ENCODE data around the gene ANP32D.
"Not testable (repeated sequence)": the region's sequence is repeated elsewhere in the genome, so short reads cannot be mapped to it uniquely, and the experiment has no call there.

Gene ANP32D

DNA sequence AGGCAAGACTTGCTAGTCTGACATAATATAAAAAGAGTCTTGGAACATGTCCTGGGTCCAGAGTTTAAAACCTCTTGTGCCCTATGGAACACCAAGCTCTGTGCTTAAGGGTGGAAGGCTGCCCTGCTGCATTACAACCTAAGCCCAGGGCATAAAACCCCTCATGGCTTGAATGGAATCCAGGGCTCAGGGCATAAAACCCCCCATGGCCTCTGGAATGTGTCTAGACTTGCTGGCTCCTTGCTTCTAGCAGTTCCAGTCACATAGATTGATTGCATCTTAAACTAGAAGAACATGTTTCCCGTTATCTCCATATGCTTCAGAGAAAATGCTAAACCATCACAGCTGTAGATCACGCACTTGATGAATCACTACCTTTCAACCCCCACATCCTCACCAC, 34.5 kb downstream of the ANP32D start:
- DNase-seq (ENCODE audit: low spot score): not testable (repeated sequence)

DNA sequence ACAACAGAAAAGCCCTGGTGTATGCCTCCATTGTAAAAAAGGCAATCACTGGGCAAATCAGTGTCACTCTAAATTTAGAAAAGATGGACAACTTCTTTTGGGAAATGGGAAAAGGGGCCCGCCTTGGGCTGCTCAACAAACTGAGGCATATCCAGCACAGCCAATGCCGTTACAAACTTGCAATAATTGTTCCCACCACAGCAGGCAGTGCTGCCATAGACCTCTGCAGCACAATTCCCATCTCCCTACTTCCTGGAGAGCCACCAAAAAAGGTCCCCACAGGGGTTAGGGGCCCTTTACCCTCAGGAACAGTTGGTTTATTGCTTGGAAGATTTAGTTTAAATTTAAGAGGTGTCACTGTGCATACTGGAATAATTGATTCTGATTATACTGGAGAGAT, 36.6 kb downstream of the ANP32D start:
- DNase-seq (ENCODE audit: low spot score): no peak

DNA sequence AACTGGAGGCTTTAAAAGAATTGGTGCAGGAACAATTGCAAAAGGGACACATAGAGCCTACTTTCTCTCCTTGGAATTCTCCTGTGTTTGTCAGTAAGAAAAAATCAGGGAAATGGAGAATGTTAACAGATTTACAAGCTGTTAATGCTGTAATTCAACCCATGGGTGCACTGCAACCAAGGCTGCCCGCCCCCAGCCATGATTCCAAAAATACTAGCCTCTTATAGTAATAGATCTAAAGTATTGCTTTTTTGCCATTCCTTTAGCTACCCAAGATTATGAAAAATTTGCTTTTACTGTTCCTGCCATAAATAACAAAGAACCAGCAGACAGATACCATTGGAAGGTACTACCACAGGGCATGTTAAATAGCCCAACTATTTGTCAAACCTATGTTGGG, 37.8 kb downstream of the ANP32D start:
- DNase-seq (ENCODE audit: low spot score): no peak

DNA sequence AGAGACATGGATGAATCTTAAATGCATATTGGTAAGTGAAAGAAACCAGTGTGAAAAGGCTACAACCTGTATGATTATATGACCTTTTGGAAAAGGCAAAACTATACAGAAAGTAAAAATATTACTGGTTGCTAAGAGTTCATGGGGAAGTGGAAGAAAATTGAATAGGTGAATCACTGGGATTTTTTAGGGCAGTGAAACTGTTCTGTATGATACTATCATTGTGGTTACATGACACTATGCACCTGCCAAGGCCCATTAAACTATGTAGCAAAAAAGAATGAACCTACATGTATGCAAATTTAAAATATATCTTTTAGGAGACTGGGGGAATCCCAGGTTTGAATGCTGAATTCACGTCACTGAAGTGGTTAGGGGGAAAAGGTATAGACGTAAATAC, 40.5 kb downstream of the ANP32D start:
- no peak for DNase-seq (ENCODE audit: low spot score)

DNA sequence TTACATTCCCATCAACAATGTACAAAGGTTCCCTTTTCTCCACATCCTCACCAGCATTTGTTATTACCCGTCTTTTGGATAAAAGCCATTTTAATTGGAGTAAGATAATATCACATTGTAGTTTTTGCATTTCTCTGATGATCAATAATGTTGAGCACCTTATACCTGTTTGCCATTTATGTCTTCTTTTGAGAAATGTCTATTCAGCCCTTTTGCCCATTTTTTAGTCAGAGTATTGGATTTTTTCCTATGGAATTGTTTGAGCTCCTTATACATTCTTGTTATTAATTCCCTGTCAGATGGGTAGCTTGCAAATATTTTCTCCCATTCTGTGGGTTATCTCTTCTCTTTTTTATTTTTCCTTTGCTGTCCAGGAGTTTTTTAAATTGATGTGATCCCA, 42.4 kb downstream of the ANP32D start:
- DNase-seq (ENCODE audit: low spot score): no peak

DNA sequence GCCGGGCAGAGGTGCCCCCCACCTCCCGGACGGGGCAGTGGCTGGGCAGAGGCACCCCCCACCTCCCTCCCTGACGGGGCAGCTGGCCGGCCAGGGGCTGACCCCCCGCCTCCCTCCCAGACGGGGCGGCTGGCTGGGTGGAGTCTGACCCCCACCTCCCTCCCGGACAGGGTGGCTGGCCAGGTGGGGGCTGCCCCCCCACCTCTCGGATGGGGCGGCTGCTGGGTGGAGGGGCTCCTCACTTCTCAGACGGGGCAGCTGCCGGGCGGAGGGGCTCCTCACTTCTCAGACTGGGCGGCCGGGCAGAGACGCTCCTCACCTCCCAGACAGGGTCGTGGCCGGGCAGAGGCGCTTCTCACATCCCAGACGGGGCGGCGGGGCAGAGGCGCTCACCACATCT, 48.0 kb downstream of the ANP32D start:
- not testable (repeated sequence) for DNase-seq (ENCODE audit: low spot score)

Measured in AG08395 (cell line).